Cardiac muscle cell (in vitro differentiated cells and primary cell): ENCODE data around the gene ITSN1. TPM values are rescaled to one million over a fixed set of nuclear protein-coding genes. Genes with fewer than 3 reads are reported as not detected.
A peak's percentile ranks its signal among the peaks of the same experiment; 100 is the strongest.

ENCODE experiments used
- DNase-seq, 2 donors: peaks; one replicate each; pipeline versions ENCODE4 v3.0.0 to v3.0.0-alpha.2; 2010 to 2017; ENCODE audit warnings: low read depth in 1 of 2, low spot score in 1 of 2
- H3K27ac ChIP-seq: fragments of 200-600 bp; sonication (generic); 2 replicates; pipeline ENCODE4 v1.5.1; 2016
- H3K27me3 ChIP-seq: fragments of 200-600 bp; sonication (generic); 2 replicates; pipeline ENCODE4 v1.6.0; 2016; ENCODE audit warnings: control low read depth
- H3K36me3 ChIP-seq: fragments of 200-600 bp; sonication (generic); 2 replicates; pipeline ENCODE4 v1.5.1; 2016; ENCODE audit warnings: control low read depth
- H3K4me1 ChIP-seq: fragments of 200-600 bp; sonication (generic); 2 replicates; pipeline ENCODE4 v1.8.1; 2017; ENCODE audit warnings: low read depth, mild to moderate bottlenecking, mixed run types
- H3K4me3 ChIP-seq: fragments of 200-600 bp; sonication (generic); 2 replicates; pipeline ENCODE4 v1.5.1; 2016; ENCODE audit warnings: mild to moderate bottlenecking
- H3K9me3 ChIP-seq: fragments of 200-600 bp; sonication (generic); 2 replicates; pipeline ENCODE4 v1.5.1; 2017; ENCODE audit warnings: low read depth, mild to moderate bottlenecking, control low read depth
- polyA plus RNA-seq: library from polyadenylated mRNA; unstranded; fragments of >200 nt; fragmentation: Nextera tagmentation; extraction: Ambion mirVana; gene quantifications from 2 replicates; pipeline ENCODE4 v1.2.1, GENCODE V29; 2016
- total RNA-seq: library from RNA; depleted of rRNA; stranded (reverse); fragments of >200 nt; gene quantifications from 2 replicates; pipeline ENCODE4 v1.2.3, GENCODE V29; 2016
- TF ChIP-seq, protein P1 (sequence below): IDR thresholded peaks from 2 replicates; pipeline ENCODE4 v1.5.1; 2012; ENCODE audit warnings: low read depth, mild to moderate bottlenecking, low read length

Gene ITSN1
- total and polyA plus RNA-seq, 2 experiments from 2014 or later, result 92.4 to 125 TPM

DNA sequence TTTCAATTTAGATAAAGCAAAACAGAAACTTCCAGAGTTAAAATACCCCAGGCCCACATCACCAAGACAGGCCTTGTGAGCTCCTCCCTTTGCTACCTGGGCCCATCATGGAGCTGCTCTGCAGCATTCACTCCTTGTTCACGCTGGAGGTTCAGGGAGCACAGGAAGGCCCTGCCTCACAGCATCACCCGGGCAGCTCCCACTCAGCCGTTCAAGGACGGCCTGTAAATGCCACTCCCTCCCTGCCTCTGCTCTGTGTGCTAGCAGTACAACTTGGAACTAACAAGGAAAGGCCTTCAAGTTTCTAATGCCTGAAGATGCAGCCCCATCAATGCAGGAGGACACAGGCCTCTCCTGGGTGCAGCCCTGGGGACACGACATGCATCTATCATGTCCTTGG is 261.7 kb downstream of the ITSN1 start:
- no peaks in the 10 kb centered on the region for H3K4me1 ChIP-seq
- no peak for DNase-seq
- H3K4me3 ChIP-seq, result no peak overlapping the region
- H3K27ac ChIP-seq, result peak overlapping the region; percentile 64
- TF ChIP-seq, protein P1, sequence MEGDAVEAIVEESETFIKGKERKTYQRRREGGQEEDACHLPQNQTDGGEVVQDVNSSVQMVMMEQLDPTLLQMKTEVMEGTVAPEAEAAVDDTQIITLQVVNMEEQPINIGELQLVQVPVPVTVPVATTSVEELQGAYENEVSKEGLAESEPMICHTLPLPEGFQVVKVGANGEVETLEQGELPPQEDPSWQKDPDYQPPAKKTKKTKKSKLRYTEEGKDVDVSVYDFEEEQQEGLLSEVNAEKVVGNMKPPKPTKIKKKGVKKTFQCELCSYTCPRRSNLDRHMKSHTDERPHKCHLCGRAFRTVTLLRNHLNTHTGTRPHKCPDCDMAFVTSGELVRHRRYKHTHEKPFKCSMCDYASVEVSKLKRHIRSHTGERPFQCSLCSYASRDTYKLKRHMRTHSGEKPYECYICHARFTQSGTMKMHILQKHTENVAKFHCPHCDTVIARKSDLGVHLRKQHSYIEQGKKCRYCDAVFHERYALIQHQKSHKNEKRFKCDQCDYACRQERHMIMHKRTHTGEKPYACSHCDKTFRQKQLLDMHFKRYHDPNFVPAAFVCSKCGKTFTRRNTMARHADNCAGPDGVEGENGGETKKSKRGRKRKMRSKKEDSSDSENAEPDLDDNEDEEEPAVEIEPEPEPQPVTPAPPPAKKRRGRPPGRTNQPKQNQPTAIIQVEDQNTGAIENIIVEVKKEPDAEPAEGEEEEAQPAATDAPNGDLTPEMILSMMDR, result no peak
- peaks cover 59% of the 10 kb centered on the region for H3K36me3 ChIP-seq
- H3K27me3 ChIP-seq, result no peaks in the 10 kb centered on the region
- H3K9me3 ChIP-seq, result no peaks in the 10 kb centered on the region

DNA sequence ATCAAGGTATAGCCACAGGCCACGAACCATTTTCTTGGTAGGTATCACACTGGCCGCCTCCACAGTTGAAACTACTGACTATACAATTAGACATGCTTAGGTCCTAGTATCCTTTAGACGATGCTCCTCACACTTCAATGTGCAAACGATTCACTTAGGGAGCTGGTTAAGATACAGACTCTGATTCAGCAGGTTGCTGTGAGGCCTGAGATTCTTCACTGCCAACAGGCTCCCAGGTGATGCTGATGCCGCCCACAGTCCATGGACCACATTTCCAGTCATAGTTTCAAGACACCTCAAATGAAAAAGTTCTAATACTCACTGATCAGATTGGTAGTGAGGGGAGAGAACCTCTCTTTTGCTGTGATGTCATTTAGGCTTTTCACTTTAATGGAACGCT is 266.5 kb downstream of the ITSN1 start:
- TF ChIP-seq, protein P1, result no peak
- peaks cover 78% of the 10 kb centered on the region for H3K36me3 ChIP-seq
- no peak overlapping the region for H3K27ac ChIP-seq
- peaks cover 20% of the 10 kb centered on the region for H3K4me1 ChIP-seq
- DNase-seq, result no peak
- H3K27me3 ChIP-seq, result no peaks in the 10 kb centered on the region
- no peak overlapping the region for H3K4me3 ChIP-seq
- no peaks in the 10 kb centered on the region for H3K9me3 ChIP-seq

DNA sequence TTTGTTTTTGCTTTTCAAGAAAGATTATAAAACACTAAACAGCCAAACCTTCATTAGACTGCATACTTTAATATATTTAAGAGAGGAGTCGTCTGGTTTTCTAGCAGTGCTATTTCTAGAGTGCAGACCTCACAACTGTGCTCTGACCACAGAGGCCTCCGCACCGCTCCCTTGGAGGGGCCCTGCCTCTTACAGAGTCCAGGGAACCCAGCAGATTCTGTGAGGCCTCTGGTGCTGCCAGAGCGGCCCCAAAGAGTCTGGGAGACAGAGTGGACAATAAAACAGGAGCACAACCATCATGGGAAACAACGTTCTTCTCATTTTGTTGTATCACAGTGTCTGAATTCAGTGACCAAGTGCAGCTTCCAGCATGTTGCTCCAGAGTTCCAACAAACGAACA is 267.5 kb downstream of the ITSN1 start:
- H3K4me1 ChIP-seq, result peaks cover 29% of the 10 kb centered on the region
- H3K36me3 ChIP-seq, result peaks cover 69% of the 10 kb centered on the region
- H3K27ac ChIP-seq, result peak overlapping the region; percentile 88
- H3K4me3 ChIP-seq, result no peak overlapping the region
- no peaks in the 10 kb centered on the region for H3K27me3 ChIP-seq
- H3K9me3 ChIP-seq, result no peaks in the 10 kb centered on the region
- TF ChIP-seq, protein P1, result no peak
- DNase-seq, result peak in 1 of 2 donors; percentile 49

DNA sequence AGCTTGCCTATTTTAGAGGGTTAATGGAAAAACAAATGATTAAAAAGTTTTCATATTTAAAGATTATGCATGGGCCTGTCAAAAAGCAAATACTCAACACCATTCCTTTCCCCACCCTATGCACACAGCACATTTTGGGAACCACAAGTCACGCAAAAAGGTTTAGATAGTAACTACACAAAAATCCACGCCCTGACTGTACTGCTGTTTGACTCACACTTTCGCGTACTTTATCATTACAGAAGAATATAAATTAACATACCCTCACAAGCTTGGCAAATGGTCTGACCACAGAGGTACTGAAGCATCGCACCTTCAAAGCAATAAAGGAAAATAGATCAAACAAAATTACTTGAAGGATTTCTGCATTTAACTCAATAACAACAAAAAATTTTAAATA is 271.9 kb downstream of the ITSN1 start:
- TF ChIP-seq, protein P1, result no peak
- Histone ChIP-seq H3K27ac (no peak overlapping the region), H3K27me3 (no peaks in the 10 kb centered on the region), H3K9me3 (no peaks in the 10 kb centered on the region), H3K36me3 (peaks cover 28% of the 10 kb centered on the region), H3K4me1 (peaks cover 29% of the 10 kb centered on the region), H3K4me3 (peak overlapping the region; percentile 81)
- DNase-seq, result no peak

DNA sequence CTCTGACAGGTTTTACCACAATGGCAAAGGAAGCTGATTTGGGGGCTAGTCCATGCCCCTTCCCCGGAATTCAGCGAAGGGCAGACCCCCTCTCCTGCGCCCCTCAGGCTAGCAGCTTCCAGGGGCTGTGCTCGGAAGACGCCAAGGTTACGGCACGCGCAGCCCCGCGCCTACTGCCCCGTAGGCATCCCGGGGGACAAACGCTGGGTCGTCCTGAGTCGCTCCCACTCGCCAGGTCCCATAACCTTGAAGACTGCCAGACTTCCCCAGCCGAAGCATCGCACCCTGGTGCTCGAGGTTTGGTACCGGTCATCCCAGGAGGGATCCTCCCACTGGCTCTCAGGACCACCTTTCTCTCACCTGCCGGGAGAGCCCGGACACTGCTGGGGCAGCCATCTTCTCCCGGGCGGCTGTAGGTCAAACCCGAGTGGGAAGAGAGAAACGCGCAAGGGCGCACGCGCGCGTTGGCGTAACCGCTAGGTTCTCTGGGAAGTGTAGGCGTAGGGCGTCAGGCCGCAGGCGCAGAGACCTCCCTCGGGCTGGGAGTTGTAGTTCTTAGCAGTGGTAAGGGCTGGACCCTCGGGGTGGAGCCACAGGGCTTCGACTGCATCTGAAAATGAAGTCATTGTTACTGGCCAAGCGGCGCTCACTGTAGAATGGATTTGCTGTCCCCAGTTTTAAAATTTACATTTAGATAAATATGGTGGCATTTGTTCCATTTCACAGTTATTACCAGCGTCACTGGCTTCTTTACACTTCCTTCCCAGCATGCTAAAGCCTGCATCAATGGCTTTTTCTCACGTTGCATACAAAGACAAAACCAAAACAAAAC is 273.3 kb downstream of the ITSN1 start, which contains the start of gene ATP5PO:
Gene ATP5PO (minus strand): TSS at position 437 of the 832 bp plus-strand sequence. CDS start 41 bp downstream, at position 396.
- Histone ChIP-seq H3K27me3 (no peaks in the 10 kb centered on the region), H3K4me1 (peaks cover 17% of the 10 kb centered on the region), H3K36me3 (peaks cover 22% of the 10 kb centered on the region), H3K9me3 (no peaks in the 10 kb centered on the region), H3K27ac (peak within 1 kb of the TSS; percentile 42), H3K4me3 (peak within 1 kb of the TSS; percentile 81)
- TF ChIP-seq, protein P1, result no peak
- peak; percentile 98 to 99 for DNase-seq
